ENCODE results near the gene KCNK10. TPM values are rescaled to one million over a fixed set of nuclear protein-coding genes. Genes with fewer than 3 reads are reported as not detected.

The KCNK10 gene
- total RNA-seq, 1 experiment from 2014 or later: 2.9 TPM

GRCh38 chr14:88196116-88196890 lies 126.8 kb downstream of the KCNK10 start:
- Mint-ChIP-seq H3K4me3 (ENCODE audit: unreplicated experiment) (no peak overlapping the region), H3K27ac (ENCODE audit: unreplicated experiment) (peak overlapping the region; percentile 31), H3K4me1 (ENCODE audit: low read depth, unreplicated experiment) (peaks cover 24% of the 10 kb centered on the region), H3K27me3 (ENCODE audit: insufficient read depth, unreplicated experiment) (no peaks in the 10 kb centered on the region), H3K36me3 (ENCODE audit: insufficient read depth, unreplicated experiment) (no peaks in the 10 kb centered on the region), H3K9me3 (ENCODE audit: unreplicated experiment) (no peaks in the 10 kb centered on the region)
- no peak for TF ChIP-seq CTCF (IDR thresholded peaks at IDR 0.05; ENCODE audit: insufficient read depth in 1 of 2, low read depth in 1 of 2, low read length in 1 of 2, severe bottlenecking in 1 of 2, unreplicated experiment in 1 of 2)
- Histone ChIP-seq H3K27me3 (replicated peaks; ENCODE audit: control insufficient read depth, insufficient read depth, low read length) (no peaks in the 10 kb centered on the region), H3K9me3 (no peaks in the 10 kb centered on the region), H3K4me1 (peaks cover 19% of the 10 kb centered on the region), H3K36me3 (ENCODE audit: control insufficient read depth, insufficient read depth, low read length) (no peaks in the 10 kb centered on the region), H3K4me3 (ENCODE audit: low read depth, low read length) (no peak overlapping the region)
- no TSS peak for BruUV-seq (replicated peaks)
- POLR2A ChIA-PET: no interaction called here
- intact Hi-C loops (cut with micrococcal nuclease; ENCODE audit: unreplicated experiment): no loop called here
- CTCF ChIA-PET: interaction anchor here (1.1 kb wide), 1 partner anchor 184 kb away, joined by 3 read pairs; no protein-coding TSS in a partner anchor
- DNase-seq: no peak

GRCh38 chr14:88195676-88196075 lies 127.4 kb downstream of the KCNK10 start:
- peak in 1 of 2 experiments; percentile 19 for DNase-seq
- intact Hi-C loops (cut with micrococcal nuclease; ENCODE audit: unreplicated experiment): no loop called here
- ChIA-PET CTCF (interaction anchor here (1.1 kb wide), 1 partner anchor 185 kb away, joined by 3 read pairs; no protein-coding TSS in a partner anchor), POLR2A (no interaction called here)
- Histone ChIP-seq H3K4me3 (ENCODE audit: low read depth, low read length) (no peak overlapping the region), H3K9me3 (no peaks in the 10 kb centered on the region), H3K4me1 (peaks cover 19% of the 10 kb centered on the region), H3K36me3 (ENCODE audit: control insufficient read depth, insufficient read depth, low read length) (no peaks in the 10 kb centered on the region), H3K27me3 (replicated peaks; ENCODE audit: control insufficient read depth, insufficient read depth, low read length) (no peaks in the 10 kb centered on the region)
- Mint-ChIP-seq H3K36me3 (ENCODE audit: insufficient read depth, unreplicated experiment) (no peaks in the 10 kb centered on the region), H3K4me3 (ENCODE audit: unreplicated experiment) (no peak overlapping the region), H3K27me3 (ENCODE audit: insufficient read depth, unreplicated experiment) (no peaks in the 10 kb centered on the region), H3K9me3 (ENCODE audit: unreplicated experiment) (no peaks in the 10 kb centered on the region), H3K4me1 (ENCODE audit: low read depth, unreplicated experiment) (peaks cover 26% of the 10 kb centered on the region), H3K27ac (ENCODE audit: unreplicated experiment) (peak overlapping the region; percentile 31)
- no TSS peak for BruUV-seq (replicated peaks)
- no peak for TF ChIP-seq CTCF (IDR thresholded peaks at IDR 0.05; ENCODE audit: insufficient read depth in 1 of 2, low read depth in 1 of 2, low read length in 1 of 2, severe bottlenecking in 1 of 2, unreplicated experiment in 1 of 2)

DNA sequence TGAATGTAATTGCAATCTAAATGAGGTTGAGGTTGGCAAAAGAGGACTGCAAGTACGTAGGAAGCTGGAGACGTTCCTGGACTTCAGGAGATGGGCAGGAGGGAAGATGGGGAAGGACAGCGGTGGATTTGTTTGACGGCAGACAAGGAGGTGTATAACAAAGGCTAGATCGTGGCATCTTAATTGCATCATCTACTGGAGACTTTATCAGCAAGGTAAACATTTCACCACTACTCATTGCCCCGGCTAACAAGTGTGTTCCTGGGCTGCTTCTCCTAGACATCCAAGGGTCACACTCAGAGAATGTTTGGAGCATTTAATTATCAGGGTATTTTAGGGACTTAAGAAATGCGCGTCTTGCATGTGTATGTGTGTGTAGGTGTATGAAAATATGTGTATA lies 128.5 kb downstream of the KCNK10 start:
- Histone ChIP-seq H3K9me3 (no peaks in the 10 kb centered on the region), H3K4me3 (ENCODE audit: low read depth, low read length) (no peak overlapping the region), H3K36me3 (ENCODE audit: control insufficient read depth, insufficient read depth, low read length) (no peaks in the 10 kb centered on the region), H3K27me3 (replicated peaks; ENCODE audit: control insufficient read depth, insufficient read depth, low read length) (no peaks in the 10 kb centered on the region), H3K4me1 (peaks cover 27% of the 10 kb centered on the region)
- Mint-ChIP-seq H3K27me3 (ENCODE audit: insufficient read depth, unreplicated experiment) (no peaks in the 10 kb centered on the region), H3K4me1 (ENCODE audit: low read depth, unreplicated experiment) (peaks cover 28% of the 10 kb centered on the region), H3K4me3 (ENCODE audit: unreplicated experiment) (no peak overlapping the region), H3K27ac (ENCODE audit: unreplicated experiment) (peak overlapping the region; percentile 22), H3K36me3 (ENCODE audit: insufficient read depth, unreplicated experiment) (no peaks in the 10 kb centered on the region), H3K9me3 (ENCODE audit: unreplicated experiment) (no peaks in the 10 kb centered on the region)
- intact Hi-C loops (cut with micrococcal nuclease; ENCODE audit: unreplicated experiment): no loop called here
- no TSS peak for BruUV-seq (replicated peaks)
- CTCF ChIA-PET: no interaction called here
- no peak for TF ChIP-seq CTCF (IDR thresholded peaks at IDR 0.05; ENCODE audit: insufficient read depth in 1 of 2, low read depth in 1 of 2, low read length in 1 of 2, severe bottlenecking in 1 of 2, unreplicated experiment in 1 of 2)
- POLR2A ChIA-PET: interaction anchor here (0.7 kb wide), 1 partner anchor 204 kb away, joined by 3 read pairs; no protein-coding TSS in a partner anchor
- peak; percentile 43 to 57 for DNase-seq

All from Caco-2 (cell line).